K562 (cell line): ENCODE data around the gene CALR3.

ENCODE experiments used
- CTCF ChIP-seq, 3 experiments: IDR thresholded peaks in 2 of 3; conservative IDR thresholded peaks in 1 of 3; 2 replicates each; pipeline ENCODE4 v1.5.1; 2011 to 2012; ENCODE audit warnings: low read length in 3 of 3, mild to moderate bottlenecking in 3 of 3, control low read depth in 2 of 3, improper control_type of control experiment in 1 of 3, inconsistent platforms in 1 of 3, low read depth in 1 of 3, mixed read lengths in 1 of 3, moderate library complexity in 1 of 3; ENCODE audit not compliant: insufficient read depth in 2 of 3
- EP300 ChIP-seq: IDR thresholded peaks from 2 replicates; pipeline ENCODE4 v1.6.1; 2012; ENCODE audit warnings: low read length, improper control_type of control experiment
- KLF6 ChIP-seq: fragments of 250-450 bp; sonication (Bioruptor Pico); IDR thresholded peaks from 2 replicates; pipeline ENCODE4 v1.4.0; 2020; ENCODE audit warnings: mild to moderate bottlenecking, moderate library complexity, borderline replicate concordance
- MYNN ChIP-seq, 2 experiments: sonication (generic); formaldehyde crosslinking in 1 of 2; IDR thresholded peaks; 2 replicates each; pipeline versions ENCODE4 v1.5.0 to v1.6.1; 2016 to 2020; ENCODE audit warnings: antibody characterized with exemption in 1 of 2, missing genetic modification reagents in 1 of 2
- NFIC ChIP-seq: fragments of 450-650 bp; IDR thresholded peaks from 2 replicates; pipeline ENCODE4 v1.6.1; 2017; ENCODE audit warnings: mild to moderate bottlenecking, inconsistent platforms
- RAD21 ChIP-seq, 2 experiments: fragments of 250-450 bp in 1 of 2; fragments of 450-650 bp in 1 of 2; sonication (Bioruptor Pico) in 1 of 2; formaldehyde crosslinking in 1 of 2; IDR thresholded peaks in 1 of 2; conservative IDR thresholded peaks in 1 of 2; 2 replicates each; pipeline versions ENCODE4 v1.4.0 to v1.8.0; 2020 to 2022; ENCODE audit warnings: mild to moderate bottlenecking in 2 of 2, moderate library complexity in 1 of 2
- SMARCA4 ChIP-seq: fragments of 450-650 bp; IDR thresholded peaks from 2 replicates; pipeline ENCODE4 v1.6.1; 2016
- ZBTB8A ChIP-seq: fragments of 450-650 bp; IDR thresholded peaks from 2 replicates; pipeline ENCODE4 v1.6.1; 2018; ENCODE audit warnings: mild to moderate bottlenecking, moderate library complexity; ENCODE audit not compliant: partially characterized antibody
- ZNF431 ChIP-seq: sonication (generic); formaldehyde crosslinking; IDR thresholded peaks from 2 replicates; pipeline ENCODE4 v1.8.0; 2022; ENCODE audit warnings: mild to moderate bottlenecking, missing genetic modification reagents
- TF ChIP-seq, protein P1 (sequence below): sonication (generic); formaldehyde crosslinking; IDR thresholded peaks from 2 replicates; pipeline ENCODE4 v1.8.1; 2023; ENCODE audit warnings: mild to moderate bottlenecking, missing genetic modification reagents

DNA sequence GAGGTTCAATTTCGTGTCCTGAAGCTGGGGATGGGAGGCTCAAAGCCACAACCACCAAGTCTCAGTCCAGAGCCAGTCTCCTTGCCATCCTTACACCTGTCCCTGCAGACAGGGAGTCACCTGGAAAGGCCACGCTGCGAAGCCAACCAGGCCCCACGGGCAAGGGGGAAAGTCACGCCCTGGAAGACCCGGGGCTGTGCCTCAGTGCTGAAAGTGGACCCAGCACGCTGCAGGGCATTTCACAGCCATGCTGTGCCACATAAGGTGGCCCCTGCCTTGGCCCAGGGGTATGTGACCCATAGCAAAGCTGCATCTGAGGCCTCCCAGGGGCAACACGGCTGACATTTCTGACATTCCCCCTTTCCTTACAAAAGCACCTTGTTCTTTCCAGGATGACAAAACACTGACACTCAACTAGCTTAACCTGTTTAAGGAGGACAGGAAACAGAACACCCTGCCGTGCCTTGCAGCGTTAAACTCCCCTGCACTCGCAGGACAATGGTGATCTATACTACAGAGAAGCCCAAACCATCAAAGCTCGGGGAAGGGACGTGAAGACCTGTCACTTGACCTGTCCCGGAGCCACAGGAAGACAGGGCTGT is 31.5 kb upstream of the CALR3 start:
- TF ChIP-seq ZNF431 (CRISPR knock-in tag) (no peak), ZBTB8A (no peak), SMARCA4 (no peak), EP300 (no peak), CTCF (IDR thresholded peaks at IDR 0.05 in 2 of 3, conservative IDR thresholded peaks at IDR 0.05 in 1 of 3; ENCODE audit: insufficient read depth in 2 of 3, low read depth in 1 of 3, low read length in 3 of 3) (no peak), NFIC (no peak), MYNN (IDR thresholded peaks at IDR 0.05) (no peak), MYNN (CRISPR knock-in tag; IDR thresholded peaks at IDR 0.05) (no peak), KLF6 (CRISPR knock-in tag) (no peak), RAD21 (CRISPR knock-in tag; conservative IDR thresholded peaks at IDR 0.05 in 1 of 2, IDR thresholded peaks at IDR 0.05 in 1 of 2) (no peak)
- TF ChIP-seq, protein P1, sequence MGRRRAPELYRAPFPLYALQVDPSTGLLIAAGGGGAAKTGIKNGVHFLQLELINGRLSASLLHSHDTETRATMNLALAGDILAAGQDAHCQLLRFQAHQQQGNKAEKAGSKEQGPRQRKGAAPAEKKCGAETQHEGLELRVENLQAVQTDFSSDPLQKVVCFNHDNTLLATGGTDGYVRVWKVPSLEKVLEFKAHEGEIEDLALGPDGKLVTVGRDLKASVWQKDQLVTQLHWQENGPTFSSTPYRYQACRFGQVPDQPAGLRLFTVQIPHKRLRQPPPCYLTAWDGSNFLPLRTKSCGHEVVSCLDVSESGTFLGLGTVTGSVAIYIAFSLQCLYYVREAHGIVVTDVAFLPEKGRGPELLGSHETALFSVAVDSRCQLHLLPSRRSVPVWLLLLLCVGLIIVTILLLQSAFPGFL (CRISPR knock-in tag) = no peak
